Fibroblast of pulmonary artery (primary cell): ENCODE measurements around the gene SIK1.
"Not testable (repeated sequence)": the region's sequence is repeated elsewhere in the genome, so short reads cannot be mapped to it uniquely, and the experiment has no call there.

Experiments used
- DNase-seq: peaks from one replicate; pipeline ENCODE4 v3.0.0-alpha.2; 2010; ENCODE audit warnings: low read depth
- H3K4me3 ChIP-seq: replicated peaks from 2 replicates; pipeline ENCODE4 v1.5.1; 2011; ENCODE audit warnings: low read depth, mild to moderate bottlenecking, control low read depth, low read length, moderate library complexity
- CTCF ChIP-seq: IDR thresholded peaks from 2 replicates; pipeline ENCODE4 v1.5.1; 2011; ENCODE audit warnings: mild to moderate bottlenecking, control low read depth, low read length, inconsistent platforms; ENCODE audit errors: missing control alignments

SIK1 gene

DNA sequence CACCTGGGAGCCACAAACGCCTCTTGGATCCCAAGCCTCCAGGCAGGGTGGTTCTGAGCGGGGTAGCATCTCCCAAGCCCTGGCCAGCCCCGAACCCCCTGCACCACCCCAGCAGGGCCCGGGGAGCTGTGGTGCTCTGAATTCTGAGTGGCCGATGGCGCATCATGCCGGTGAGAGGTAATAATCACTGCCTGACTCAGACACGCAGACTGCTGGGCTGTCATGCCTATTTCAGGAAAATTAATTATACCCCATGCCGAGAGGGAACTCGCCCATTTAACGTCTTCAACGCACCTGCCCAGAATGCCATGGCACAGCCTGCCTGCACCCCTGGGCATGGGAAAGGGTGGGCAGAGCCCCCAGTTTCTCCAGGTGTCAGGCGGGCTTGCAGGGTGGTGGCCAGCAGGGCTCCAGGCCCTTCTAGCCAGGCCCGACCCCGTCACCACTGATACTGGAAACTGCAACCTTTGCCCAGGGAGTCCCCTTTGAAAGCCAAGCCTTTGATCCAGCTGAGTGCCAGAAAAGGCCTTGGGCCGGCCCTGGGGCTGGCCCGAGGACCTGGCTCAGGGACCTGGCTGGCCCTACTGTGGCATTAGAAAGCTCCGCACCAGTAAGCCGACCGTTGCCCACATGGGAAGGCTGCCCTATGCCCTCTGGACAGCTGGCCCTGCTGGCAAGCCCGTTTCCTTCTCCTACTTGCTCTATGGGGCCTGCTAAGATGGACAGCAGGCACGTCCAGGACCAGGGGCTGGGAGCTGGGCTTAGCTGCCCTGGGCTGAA is 23.1 kb downstream of the SIK1 start:
- not testable (repeated sequence) for H3K4me3 ChIP-seq, DNase-seq

- DNase-seq, H3K4me3 ChIP-seq: not testable (repeated sequence)
Observed at GRCh38 chr21:43401125-43401524, 25.8 kb downstream of the SIK1 start.

GRCh38 chr21:43399595-43400015 is 27.3 kb downstream of the SIK1 start:
- DNase-seq, result not testable (repeated sequence)

GRCh38 chr21:43399136-43399535 is 27.8 kb downstream of the SIK1 start:
- H3K4me3 ChIP-seq, DNase-seq: not testable (repeated sequence)

More at GRCh38 chr21:43399595-43400015, 27.3 kb downstream of the SIK1 start:
- H3K4me3 ChIP-seq, result not testable (repeated sequence)

- DNase-seq, H3K4me3 ChIP-seq: not testable (repeated sequence)
Observed at GRCh38 chr21:43398533-43398932, 28.4 kb downstream of the SIK1 start.

- H3K4me3 ChIP-seq, DNase-seq: not testable (repeated sequence)
Observed at GRCh38 chr21:43398000-43398399, 28.9 kb downstream of the SIK1 start.

DNA sequence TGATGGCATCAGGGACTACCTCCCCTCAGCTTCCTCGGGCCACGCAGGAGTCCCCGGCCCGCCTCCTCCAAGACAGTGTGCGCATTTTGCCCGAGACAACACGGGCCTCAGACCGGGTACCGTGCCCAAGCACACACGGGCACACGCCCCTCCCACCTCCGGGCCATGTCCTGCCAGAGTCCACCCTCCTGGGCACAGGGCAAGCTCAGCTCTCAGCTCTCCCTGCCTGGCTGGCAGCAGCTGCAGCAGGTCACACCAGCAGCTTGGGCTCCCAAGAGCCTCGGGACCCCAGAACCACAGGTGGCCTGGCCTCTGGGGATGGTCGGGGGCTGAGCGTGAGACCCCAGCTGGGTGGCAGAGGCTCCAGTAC is 29.5 kb downstream of the SIK1 start:
- H3K4me3 ChIP-seq, DNase-seq: not testable (repeated sequence)

GRCh38 chr21:43396788-43397438 is 30.0 kb downstream of the SIK1 start:
- not testable (repeated sequence) for H3K4me3 ChIP-seq, DNase-seq

DNA sequence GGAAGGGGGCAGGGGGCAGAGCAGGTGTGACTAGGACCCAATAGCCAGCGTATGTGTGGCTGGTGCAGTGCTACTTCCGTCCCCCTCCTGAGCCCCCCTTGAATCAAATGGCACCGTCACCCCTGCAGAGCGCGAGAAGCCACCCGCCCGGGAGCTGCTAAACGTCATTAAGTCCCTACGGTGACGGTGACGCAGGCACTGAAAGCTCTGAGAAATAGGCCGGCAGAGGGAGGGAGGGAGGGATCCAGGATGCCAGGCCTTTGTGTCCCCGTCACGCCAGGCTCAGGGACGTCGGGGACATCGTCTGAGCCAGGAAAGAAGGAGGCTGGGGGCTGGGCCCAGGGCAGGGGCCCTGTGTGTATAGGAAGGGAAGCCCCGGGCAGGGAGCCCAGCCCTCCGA is 43.6 kb downstream of the SIK1 start:
- DNase-seq, H3K4me3 ChIP-seq: not testable (repeated sequence)

GRCh38 chr21:43382902-43383301 is 44.0 kb downstream of the SIK1 start:
- H3K4me3 ChIP-seq, DNase-seq: not testable (repeated sequence)

- not testable (repeated sequence) for H3K4me3 ChIP-seq, DNase-seq
Observed at GRCh38 chr21:43380852-43381533, 45.9 kb downstream of the SIK1 start.

GRCh38 chr21:43380337-43380736 is 46.6 kb downstream of the SIK1 start:
- DNase-seq, H3K4me3 ChIP-seq: not testable (repeated sequence)

DNA sequence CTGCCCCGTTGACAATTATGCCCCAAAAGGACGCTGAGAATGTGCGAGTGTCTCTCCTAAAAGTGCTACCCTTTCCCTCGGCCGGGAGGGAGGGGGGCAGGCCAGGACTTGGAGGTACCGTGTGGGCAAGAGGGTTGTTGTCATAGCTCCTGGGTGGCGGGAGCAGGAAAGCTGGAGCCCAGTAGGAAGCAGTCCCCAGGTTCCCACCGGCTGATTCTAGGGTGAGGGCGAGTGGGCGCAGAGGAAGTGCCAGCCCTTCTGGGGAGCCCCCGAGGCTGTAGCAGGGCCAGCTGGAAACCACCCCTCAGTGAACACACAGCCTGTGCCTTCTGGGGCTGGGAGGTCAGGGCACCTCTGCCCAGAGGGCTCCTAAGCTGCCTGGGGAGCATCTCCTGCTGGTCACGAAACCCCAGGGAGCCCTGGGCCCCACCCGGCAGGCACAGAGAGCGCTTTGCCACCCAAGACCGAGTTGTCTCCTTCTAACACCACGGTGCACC is 47.3 kb downstream of the SIK1 start:
- not testable (repeated sequence) for H3K4me3 ChIP-seq, DNase-seq

DNA sequence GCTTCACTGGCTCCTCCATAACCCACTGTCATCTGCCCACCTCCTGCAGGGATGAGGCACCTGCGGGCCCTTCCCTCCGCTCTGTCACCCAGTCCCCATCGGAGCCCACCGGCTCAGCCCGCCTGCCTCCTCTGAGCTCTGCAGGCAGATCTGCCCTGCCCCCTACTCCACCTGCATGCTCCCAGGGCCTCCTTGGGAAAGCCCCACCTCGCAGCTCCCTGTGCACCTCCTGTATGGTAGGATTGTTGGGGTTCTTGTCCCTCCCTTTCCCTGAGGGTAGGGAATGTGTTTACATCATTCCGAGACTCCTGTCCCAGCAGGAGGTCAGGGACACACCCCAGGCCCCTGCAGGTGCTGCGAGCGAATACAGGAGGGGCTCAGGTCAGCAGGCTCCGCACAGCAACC is 50.5 kb downstream of the SIK1 start:
- no peak for TF ChIP-seq CTCF
- DNase-seq, result no peak
- no peak overlapping the region for H3K4me3 ChIP-seq
